SK-N-SH (cell line): Measurements from ENCODE around the gene PKP1. TPM values are rescaled to one million over a fixed set of nuclear protein-coding genes. Genes with fewer than 3 reads are reported as not detected.

Experiments used
- CTCF ChIA-PET: fragments of 300-600, 350-600 bp; formaldehyde crosslinking; extraction: SDS; loops from one replicate; lab custom pipeline; 2021; lab: Yijun Ruan, JAX
- POLR2A ChIA-PET: fragments of 350-600 bp; sonication (Branson Sonifier 250); formaldehyde crosslinking; extraction: SDS; loops from one replicate; lab custom pipeline; 2020; ENCODE audit warnings: antibody characterized with exemption, inconsistent platforms; lab: Yijun Ruan, JAX
- DNase-seq: peaks from one replicate; pipeline ENCODE4 v3.0.0; 2012
- H2AFZ ChIP-seq: fragments of 200-600 bp; sonication (generic); 2 replicates; pipeline ENCODE4 v1.8.1; 2016; ENCODE audit warnings: antibody characterized with exemption, mild to moderate bottlenecking, low read depth
- H3F3A ChIP-seq: fragments of 200-600 bp; sonication (generic); replicated peaks from 2 replicates; pipeline ENCODE3; 2016; ENCODE audit warnings: antibody characterized with exemption, mild to moderate bottlenecking; ENCODE audit not compliant: insufficient read depth
- H3K27ac ChIP-seq, 2 experiments: fragments of 200-500 bp in 1 of 2; fragments of 200-600 bp in 1 of 2; sonication (Bioruptor generic) in 1 of 2; sonication (generic), shearing (Covaris generic) in 1 of 2; 2 replicates each; pipeline versions ENCODE4 v1.5.1 to v1.6.1; 2014 to 2016; ENCODE audit warnings: low read depth in 2 of 2, inconsistent platforms in 1 of 2, low read length in 1 of 2, mild to moderate bottlenecking in 1 of 2, mixed read lengths in 1 of 2
- H3K27me3 ChIP-seq: fragments of 200-600 bp; sonication (generic), shearing (Covaris generic); 2 replicates; pipeline ENCODE4 v1.6.1; 2016; ENCODE audit warnings: mixed run types; ENCODE audit not compliant: insufficient read depth
- H3K36me3 ChIP-seq, 2 experiments: fragments of 200-500 bp in 1 of 2; fragments of 200-600 bp in 1 of 2; sonication (Bioruptor generic) in 1 of 2; sonication (generic) in 1 of 2; replicated peaks in 1 of 2; 2 replicates each; pipeline versions ENCODE3 to v1.5.1; 2014 to 2016; ENCODE audit warnings: low read length in 1 of 2, mild to moderate bottlenecking in 1 of 2; ENCODE audit not compliant: insufficient read depth in 2 of 2, control insufficient read depth in 1 of 2
- H3K4me1 ChIP-seq, 2 experiments: fragments of 200-500 bp in 1 of 2; fragments of 200-600 bp in 1 of 2; sonication (Bioruptor generic) in 1 of 2; sonication (generic), shearing (Covaris generic) in 1 of 2; 2 replicates each; pipeline versions ENCODE4 v1.5.1 to v1.6.1; 2014 to 2016; ENCODE audit warnings: low read depth in 1 of 2, low read length in 1 of 2, mixed run types in 1 of 2; ENCODE audit not compliant: insufficient read depth in 2 of 2, control insufficient read depth in 1 of 2
- H3K4me2 ChIP-seq: fragments of 200-600 bp; sonication (generic), shearing (Covaris generic); 2 replicates; pipeline ENCODE4 v1.6.1; 2017; ENCODE audit warnings: mixed run types
- H3K4me3 ChIP-seq, 2 experiments: fragments of 200-500 bp in 1 of 2; fragments of 200-600 bp in 1 of 2; sonication (Bioruptor generic) in 1 of 2; sonication (generic), shearing (Covaris generic) in 1 of 2; 2 replicates each; pipeline versions ENCODE4 v1.5.1 to v1.8.1; 2014 to 2016; ENCODE audit warnings: low read depth in 2 of 2, inconsistent platforms in 1 of 2, low read length in 1 of 2, mild to moderate bottlenecking in 1 of 2, mixed read lengths in 1 of 2, moderate library complexity in 1 of 2
- H3K79me2 ChIP-seq: fragments of 200-600 bp; sonication (generic); 2 replicates; pipeline ENCODE4 v1.8.1; 2017; ENCODE audit warnings: mild to moderate bottlenecking; ENCODE audit not compliant: insufficient read depth
- H3K9ac ChIP-seq: fragments of 200-600 bp; sonication (generic); 2 replicates; pipeline ENCODE4 v1.6.1; 2017; ENCODE audit warnings: mixed run types
- H3K9me2 ChIP-seq: fragments of 200-600 bp; sonication (generic); 2 replicates; pipeline ENCODE4 v1.6.1; 2017; ENCODE audit warnings: mixed run types
- H3K9me3 ChIP-seq: fragments of 200-600 bp; sonication (generic); 2 replicates; pipeline ENCODE4 v1.6.1; 2017; ENCODE audit warnings: mixed run types, mild to moderate bottlenecking, moderate library complexity
- H4K20me1 ChIP-seq: fragments of 200-600 bp; sonication (generic); 2 replicates; pipeline ENCODE4 v1.6.1; 2017; ENCODE audit warnings: mild to moderate bottlenecking, mixed run types; ENCODE audit not compliant: insufficient read depth
- CHD2 ChIP-seq: fragments of 150-350 bp; IDR thresholded peaks from 2 replicates; pipeline ENCODE4 v1.6.1; 2018; ENCODE audit warnings: low read length; ENCODE audit not compliant: partially characterized antibody
- EP300 ChIP-seq, 2 experiments: IDR thresholded peaks; 2 replicates each; pipeline versions ENCODE4 v1.4.0 to v1.6.1; 2012; ENCODE audit warnings: borderline replicate concordance in 1 of 2, low read depth in 1 of 2, low read length in 1 of 2
- EZH2phosphoT487 ChIP-seq: fragments of 200-600 bp; sonication (generic); IDR thresholded peaks from 2 replicates; pipeline ENCODE4 v1.6.1; 2017; ENCODE audit warnings: low read depth, mixed run types, mild to moderate bottlenecking, antibody characterized with exemption, moderate library complexity, borderline replicate concordance
- FOSL2 ChIP-seq: IDR thresholded peaks from 2 replicates; pipeline ENCODE4 v1.4.0; 2012; ENCODE audit warnings: low read depth, mild to moderate bottlenecking, moderate library complexity, borderline replicate concordance
- RAD21 ChIP-seq: IDR thresholded peaks from 2 replicates; pipeline ENCODE4 v1.6.1; 2012; ENCODE audit warnings: mild to moderate bottlenecking, low read length
- RCOR1 ChIP-seq: fragments of 150-350 bp; IDR thresholded peaks from 2 replicates; pipeline ENCODE4 v1.6.1; 2017; ENCODE audit warnings: antibody characterized with exemption, low read length
- REST ChIP-seq: IDR thresholded peaks from 2 replicates; pipeline ENCODE4 v1.6.1; 2012; ENCODE audit warnings: mild to moderate bottlenecking, low read depth, low read length, moderate library complexity
- RFX5 ChIP-seq: IDR thresholded peaks from 2 replicates; pipeline ENCODE4 v1.6.1; 2012; ENCODE audit warnings: mild to moderate bottlenecking, improper control_type of control experiment, low read length
- TCF12 ChIP-seq: IDR thresholded peaks from 2 replicates; pipeline ENCODE4 v1.4.0; 2012
- TEAD4 ChIP-seq: IDR thresholded peaks from 2 replicates; pipeline ENCODE4 v1.4.0; 2012; ENCODE audit warnings: mild to moderate bottlenecking, borderline replicate concordance; ENCODE audit not compliant: insufficient read depth
- WGBS: methylation state at CpG from one replicate; pipeline ENCODE4 v1.1.6; 2017; ENCODE audit warnings: low lambda C conversion rate; 5-methylcytosine and 5-hydroxymethylcytosine counted together
- polyA plus RNA-seq, 3 experiments: library from polyadenylated mRNA; depleted of rRNA; stranded (reverse); fragments of >200 nt; gene quantifications; 2 replicates each; pipeline ENCODE4 v1.2.3, GENCODE V29; 2012
- TF ChIP-seq, protein P1 (sequence below): fragments of 150-350 bp; IDR thresholded peaks from 2 replicates; pipeline ENCODE4 v1.6.1; 2017; ENCODE audit warnings: antibody characterized with exemption, low read length, low read depth, borderline replicate concordance

The PKP1 gene
- polyA plus RNA-seq, 1 of the 3 experiments (the other 2 are of a cell fraction), result not detected

- POLR2A ChIA-PET, result no interaction called here
- 39% methylated on average over 3 of the region's 3 CpGs for WGBS
These were observed 52.6 kb downstream of the PKP1 start for GRCh38 chr1:201335901-201336300.

More at GRCh38 chr1:201335901-201336300, 52.6 kb downstream of the PKP1 start:
- CTCF ChIA-PET, result interaction anchor here (1.3 to 2.9 kb wide), 4 partner anchors 10 to 81 kb away, joined by 3 to 21 read pairs (median 6); no protein-coding TSS in a partner anchor
- H3K9me3 ChIP-seq, result peaks cover under 1% of the 10 kb centered on the region; the same call in 1 of the 2 replicates
- no peaks in the 10 kb centered on the region for H3K27me3 ChIP-seq
- H3K9ac ChIP-seq, result no peak overlapping the region
- no peaks in the 10 kb centered on the region for H3K9me2 ChIP-seq
- no peak overlapping the region for H2AFZ ChIP-seq
- no peaks in the 10 kb centered on the region for H3F3A ChIP-seq
- no peaks in the 10 kb centered on the region for H4K20me1 ChIP-seq
- H3K4me3 ChIP-seq, result no peak overlapping the region
- H3K36me3 ChIP-seq, result no peaks in the 10 kb centered on the region
- peaks cover 0 to 9% of the 10 kb centered on the region in 2 experiments; a peak in 3 of 4 replicates for H3K4me1 ChIP-seq
- DNase-seq, result no peak
- H3K4me2 ChIP-seq, result no peak overlapping the region
- H3K27ac ChIP-seq, result no peak overlapping the region
- TF ChIP-seq RAD21 (no peak), TCF12 (no peak), RFX5 (no peak), FOSL2 (no peak), CHD2 (no peak), TEAD4 (no peak), RCOR1 (no peak), EZH2phosphoT487 (no peak), EP300 (IDR thresholded peaks at IDR 0.05; ENCODE audit: borderline replicate concordance in 1 of 2, low read depth in 1 of 2, low read length in 1 of 2) (no peak), REST (no peak)
- TF ChIP-seq, protein P1, sequence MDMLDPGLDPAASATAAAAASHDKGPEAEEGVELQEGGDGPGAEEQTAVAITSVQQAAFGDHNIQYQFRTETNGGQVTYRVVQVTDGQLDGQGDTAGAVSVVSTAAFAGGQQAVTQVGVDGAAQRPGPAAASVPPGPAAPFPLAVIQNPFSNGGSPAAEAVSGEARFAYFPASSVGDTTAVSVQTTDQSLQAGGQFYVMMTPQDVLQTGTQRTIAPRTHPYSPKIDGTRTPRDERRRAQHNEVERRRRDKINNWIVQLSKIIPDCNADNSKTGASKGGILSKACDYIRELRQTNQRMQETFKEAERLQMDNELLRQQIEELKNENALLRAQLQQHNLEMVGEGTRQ, result no peak
- H3K79me2 ChIP-seq, result no peaks in the 10 kb centered on the region
